Neural progenitor cell (in vitro differentiated cells): Measurements from ENCODE around the gene NEDD8. TPM values are rescaled to one million over a fixed set of nuclear protein-coding genes. Genes with fewer than 3 reads are reported as not detected.

Source experiments
- DNase-seq: peaks from one replicate; pipeline ENCODE4 v3.0.0-alpha.2; 2016; ENCODE audit warnings: low spot score
- H2AFZ ChIP-seq: fragments of 200-600 bp; sonication (generic); replicated peaks from 2 replicates; pipeline ENCODE4 v1.6.1; 2016; ENCODE audit warnings: antibody characterized with exemption
- H3F3A ChIP-seq: fragments of 200-600 bp; sonication (generic); 2 replicates; pipeline ENCODE4 v1.6.1; 2016; ENCODE audit warnings: antibody characterized with exemption, low read depth
- H3K27ac ChIP-seq: fragments of 200-600 bp; sonication (generic); 2 replicates; pipeline ENCODE4 v1.5.1; 2016; ENCODE audit warnings: mild to moderate bottlenecking
- H3K27me3 ChIP-seq: fragments of 200-600 bp; sonication (generic); 2 replicates; pipeline ENCODE4 v1.6.1; 2016; ENCODE audit warnings: mild to moderate bottlenecking, moderate library complexity
- H3K36me3 ChIP-seq: fragments of 200-600 bp; sonication (generic); 2 replicates; pipeline ENCODE4 v1.5.1; 2016
- H3K4me1 ChIP-seq: fragments of 200-600 bp; sonication (generic); 2 replicates; pipeline ENCODE4 v1.6.1; 2016; ENCODE audit warnings: mixed run types
- H3K4me2 ChIP-seq: fragments of 200-600 bp; sonication (generic); 2 replicates; pipeline ENCODE4 v1.6.1; 2016
- H3K4me3 ChIP-seq: fragments of 200-600 bp; sonication (generic); 2 replicates; pipeline ENCODE4 v1.5.1; 2016
- H3K79me2 ChIP-seq: fragments of 200-600 bp; sonication (generic); 2 replicates; pipeline ENCODE4 v1.6.1; 2016; ENCODE audit warnings: low read depth
- H3K9ac ChIP-seq: fragments of 200-600 bp; sonication (generic); 2 replicates; pipeline ENCODE4 v1.6.1; 2016
- H3K9me3 ChIP-seq: fragments of 200-600 bp; sonication (generic); 2 replicates; pipeline ENCODE4 v1.5.1; 2016; ENCODE audit warnings: low read depth
- H4K20me1 ChIP-seq: fragments of 200-600 bp; sonication (generic); 2 replicates; pipeline ENCODE4 v1.6.1; 2016; ENCODE audit warnings: low read depth
- H3K27ac Mint-ChIP-seq: 3 replicates; pipeline ENCODE4 v1.8.0; 2021; ENCODE audit warnings: mixed read lengths
- H3K27me3 Mint-ChIP-seq: 2 replicates; pipeline ENCODE4 v1.8.0; 2022; ENCODE audit warnings: low read depth, mild to moderate bottlenecking, inconsistent platforms, moderate library complexity, mixed read lengths; ENCODE audit not compliant: insufficient read depth
- H3K36me3 Mint-ChIP-seq: 3 replicates; pipeline ENCODE4 v1.8.0; 2021; ENCODE audit warnings: mixed read lengths
- H3K4me1 Mint-ChIP-seq: 3 replicates; pipeline ENCODE4 v1.8.0; 2021; ENCODE audit warnings: mixed read lengths
- H3K4me3 Mint-ChIP-seq: 3 replicates; pipeline ENCODE4 v1.8.0; 2021; ENCODE audit warnings: mild to moderate bottlenecking, moderate library complexity, mixed read lengths
- H3K9me3 Mint-ChIP-seq: 3 replicates; pipeline ENCODE4 v1.8.0; 2020; ENCODE audit warnings: mixed read lengths
- EZH2 ChIP-seq: fragments of 200-600 bp; sonication (generic); IDR thresholded peaks from 2 replicates; pipeline ENCODE4 v1.6.1; 2017; ENCODE audit warnings: antibody characterized with exemption, mild to moderate bottlenecking, moderate library complexity
- EZH2phosphoT487 ChIP-seq: fragments of 200-600 bp; sonication (generic); IDR thresholded peaks from 2 replicates; pipeline ENCODE4 v1.6.1; 2017; ENCODE audit warnings: antibody characterized with exemption
- total RNA-seq: library from RNA; depleted of rRNA; stranded (reverse); fragments of >200 nt; gene quantifications from 2 replicates; pipeline ENCODE4 v1.2.3, GENCODE V29; 2015; ENCODE audit warnings: low replicate concordance
- TF ChIP-seq, protein P1 (sequence below): fragments of 200-600 bp; sonication (generic); IDR thresholded peaks from 2 replicates; pipeline ENCODE4 v1.5.1; 2017; ENCODE audit warnings: antibody characterized with exemption, mild to moderate bottlenecking

The NEDD8 gene
- total RNA-seq, 1 donor from 2014 or later: 220 TPM

DNA sequence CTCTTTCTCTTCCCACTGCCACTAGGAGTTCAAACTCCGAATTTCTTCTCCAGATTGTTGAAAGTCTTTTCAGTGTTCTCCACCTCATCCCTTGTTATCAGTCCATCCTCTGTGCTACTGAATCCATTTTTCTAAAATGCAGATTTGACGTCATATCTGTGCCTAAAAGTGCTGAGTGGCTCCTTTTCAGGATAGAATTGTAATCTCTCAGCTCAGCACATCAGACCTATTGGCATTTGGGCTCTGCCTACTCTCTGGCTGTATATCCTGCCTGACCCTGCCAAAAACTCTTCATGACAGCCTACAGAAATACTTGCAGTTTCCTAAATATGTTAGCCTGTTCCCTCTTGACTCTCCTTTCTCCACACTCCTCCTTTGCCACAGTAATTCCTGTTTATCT lies 40.3 kb upstream of the NEDD8 start:
- Histone ChIP-seq H2AFZ (no peak overlapping the region), H4K20me1 (no peaks in the 10 kb centered on the region), H3K79me2 (peaks cover 8% of the 10 kb centered on the region), H3K27me3 (no peaks in the 10 kb centered on the region), H3K4me2 (peak overlapping the region; percentile 82), H3K4me1 (peaks cover 6% of the 10 kb centered on the region), H3F3A (peaks cover 10% of the 10 kb centered on the region), H3K9me3 (no peaks in the 10 kb centered on the region), H3K4me3 (no peak overlapping the region), H3K36me3 (no peaks in the 10 kb centered on the region), H3K27ac (no peak overlapping the region), H3K9ac (no peak overlapping the region)
- no peak for TF ChIP-seq EZH2phosphoT487
- TF ChIP-seq EZH2: no peak
- TF ChIP-seq, protein P1, sequence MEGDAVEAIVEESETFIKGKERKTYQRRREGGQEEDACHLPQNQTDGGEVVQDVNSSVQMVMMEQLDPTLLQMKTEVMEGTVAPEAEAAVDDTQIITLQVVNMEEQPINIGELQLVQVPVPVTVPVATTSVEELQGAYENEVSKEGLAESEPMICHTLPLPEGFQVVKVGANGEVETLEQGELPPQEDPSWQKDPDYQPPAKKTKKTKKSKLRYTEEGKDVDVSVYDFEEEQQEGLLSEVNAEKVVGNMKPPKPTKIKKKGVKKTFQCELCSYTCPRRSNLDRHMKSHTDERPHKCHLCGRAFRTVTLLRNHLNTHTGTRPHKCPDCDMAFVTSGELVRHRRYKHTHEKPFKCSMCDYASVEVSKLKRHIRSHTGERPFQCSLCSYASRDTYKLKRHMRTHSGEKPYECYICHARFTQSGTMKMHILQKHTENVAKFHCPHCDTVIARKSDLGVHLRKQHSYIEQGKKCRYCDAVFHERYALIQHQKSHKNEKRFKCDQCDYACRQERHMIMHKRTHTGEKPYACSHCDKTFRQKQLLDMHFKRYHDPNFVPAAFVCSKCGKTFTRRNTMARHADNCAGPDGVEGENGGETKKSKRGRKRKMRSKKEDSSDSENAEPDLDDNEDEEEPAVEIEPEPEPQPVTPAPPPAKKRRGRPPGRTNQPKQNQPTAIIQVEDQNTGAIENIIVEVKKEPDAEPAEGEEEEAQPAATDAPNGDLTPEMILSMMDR: no peak
- Mint-ChIP-seq H3K4me3 (peak overlapping the region; percentile 85), H3K36me3 (peaks cover 2% of the 10 kb centered on the region), H3K27me3 (peaks cover 8% of the 10 kb centered on the region), H3K27ac (no peak overlapping the region), H3K4me1 (peaks cover 15% of the 10 kb centered on the region), H3K9me3 (no peaks in the 10 kb centered on the region)
- no peak for DNase-seq

DNA sequence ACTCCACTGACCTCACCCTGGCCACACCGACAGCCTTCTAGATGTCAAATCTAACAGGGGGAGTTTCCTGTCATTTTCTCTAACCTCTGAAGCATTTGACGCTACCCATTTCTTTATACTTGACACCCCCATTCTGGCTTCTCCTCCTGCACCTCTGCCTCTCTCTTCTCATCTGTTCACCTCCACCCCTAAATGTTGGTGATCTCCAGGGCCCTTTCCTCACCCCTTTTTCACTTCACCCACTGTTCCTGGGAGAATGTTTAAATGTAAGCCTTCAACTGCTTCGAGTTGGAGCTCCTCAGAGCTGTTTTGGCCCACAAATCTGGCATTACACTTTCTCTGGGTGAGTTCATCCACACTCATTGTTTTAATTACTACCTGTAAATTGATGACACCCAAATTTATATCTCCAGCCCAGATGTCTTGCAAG lies 39.7 kb upstream of the NEDD8 start:
- Histone ChIP-seq H3K36me3 (no peaks in the 10 kb centered on the region), H4K20me1 (no peaks in the 10 kb centered on the region), H3K4me2 (peak overlapping the region; percentile 82), H3K27ac (no peak overlapping the region), H3K9me3 (no peaks in the 10 kb centered on the region), H3K79me2 (peaks cover 8% of the 10 kb centered on the region), H3K4me1 (peaks cover 6% of the 10 kb centered on the region), H2AFZ (peak overlapping the region; percentile 91), H3K4me3 (peak overlapping the region; percentile 86), H3K27me3 (no peaks in the 10 kb centered on the region), H3F3A (peaks cover 10% of the 10 kb centered on the region), H3K9ac (no peak overlapping the region)
- H3K27ac Mint-ChIP-seq: peak overlapping the region; percentile 4
- no peaks in the 10 kb centered on the region for H3K9me3 Mint-ChIP-seq
- H3K4me3 Mint-ChIP-seq: peak overlapping the region; percentile 85
- no peak for DNase-seq
- peaks cover 15% of the 10 kb centered on the region for H3K4me1 Mint-ChIP-seq
- H3K27me3 Mint-ChIP-seq: peaks cover 8% of the 10 kb centered on the region
- H3K36me3 Mint-ChIP-seq: peaks cover 2% of the 10 kb centered on the region
- TF ChIP-seq EZH2: no peak

DNA sequence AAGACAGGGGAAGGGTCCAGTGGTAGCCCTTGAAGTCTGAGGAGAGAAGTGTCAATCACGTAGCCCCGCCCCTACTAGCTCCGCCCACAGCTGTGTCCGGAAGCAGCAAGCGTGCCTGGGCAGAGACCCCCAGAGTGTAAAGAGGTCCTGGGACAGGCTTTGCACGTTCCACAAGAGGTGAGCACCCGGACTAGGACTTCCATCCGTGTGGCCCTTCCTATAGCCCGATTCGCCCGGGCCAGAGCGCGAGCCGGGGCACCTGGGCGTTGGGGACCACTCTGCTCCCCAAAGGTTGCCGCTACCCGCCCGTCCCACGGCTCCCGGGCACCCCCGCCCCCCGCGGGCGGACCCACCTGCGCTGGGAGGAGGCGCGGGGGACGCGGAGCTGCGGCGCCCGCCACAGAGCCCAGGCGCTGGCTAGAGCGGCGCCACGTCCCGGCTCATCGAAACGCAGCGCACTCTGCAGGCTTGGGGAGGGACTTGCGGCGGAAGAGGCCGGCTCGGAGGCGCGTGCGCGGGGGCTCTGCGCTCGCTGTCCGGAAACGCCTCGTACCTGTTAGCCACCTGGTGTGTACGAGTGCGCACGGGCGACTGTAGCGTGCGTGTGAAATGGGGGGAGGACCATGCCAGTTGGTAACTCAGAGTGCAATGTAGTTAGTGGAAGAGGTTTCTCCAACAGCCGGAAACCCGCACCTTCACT lies 39.1 kb upstream of the NEDD8 start, which contains the start of gene RABGGTA:
RABGGTA (minus strand) TSS at position 464 of the 700 bp plus-strand sequence. CDS start 482 bp downstream, outside the sequence.
- H3K27me3 Mint-ChIP-seq: peaks cover 8% of the 10 kb centered on the region
- Histone ChIP-seq H3K79me2 (peaks cover 8% of the 10 kb centered on the region), H4K20me1 (no peaks in the 10 kb centered on the region), H3K4me3 (peak within 1 kb of the TSS; percentile 86), H3K9ac (peak within 1 kb of the TSS; percentile 68), H3K4me2 (peak within 1 kb of the TSS; percentile 82), H3K9me3 (no peaks in the 10 kb centered on the region), H3F3A (peaks cover 10% of the 10 kb centered on the region), H3K4me1 (peaks cover 6% of the 10 kb centered on the region), H2AFZ (peak within 1 kb of the TSS; percentile 91), H3K27ac (peak within 1 kb of the TSS; percentile 79), H3K27me3 (no peaks in the 10 kb centered on the region), H3K36me3 (no peaks in the 10 kb centered on the region)
- peak within 1 kb of the TSS; percentile 91 for H3K4me3 Mint-ChIP-seq
- peaks cover 15% of the 10 kb centered on the region for H3K4me1 Mint-ChIP-seq
- TF ChIP-seq EZH2phosphoT487 (no peak), EZH2 (no peak)
- TF ChIP-seq, protein P1: peak; percentile 78
- H3K9me3 Mint-ChIP-seq: no peaks in the 10 kb centered on the region
- DNase-seq: peak; percentile 96
- H3K27ac Mint-ChIP-seq: peak within 1 kb of the TSS; percentile 90
- H3K36me3 Mint-ChIP-seq: peaks cover 2% of the 10 kb centered on the region
